ENCODE measurements around the gene EFNB2.

DNA sequence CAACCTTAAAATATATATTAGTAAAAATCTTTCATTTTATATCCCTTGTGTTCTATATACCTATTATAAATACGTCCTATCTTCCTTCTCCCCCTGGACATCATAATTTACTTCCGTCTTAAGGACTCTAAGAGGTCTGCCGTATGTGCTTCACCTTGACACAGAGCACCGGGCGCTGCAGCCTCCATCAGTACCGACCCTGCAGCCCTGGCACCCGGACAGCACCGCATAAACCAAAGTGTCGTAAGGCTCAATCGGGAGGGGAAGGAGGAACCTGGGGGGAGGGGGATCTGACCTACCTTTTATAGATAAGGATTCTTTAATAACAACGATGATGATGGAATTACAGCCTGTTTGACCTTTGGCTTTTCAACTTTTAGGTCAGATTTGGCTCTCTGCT lies 44.0 kb downstream of the EFNB2 start:
- TF ChIP-seq, protein P1, sequence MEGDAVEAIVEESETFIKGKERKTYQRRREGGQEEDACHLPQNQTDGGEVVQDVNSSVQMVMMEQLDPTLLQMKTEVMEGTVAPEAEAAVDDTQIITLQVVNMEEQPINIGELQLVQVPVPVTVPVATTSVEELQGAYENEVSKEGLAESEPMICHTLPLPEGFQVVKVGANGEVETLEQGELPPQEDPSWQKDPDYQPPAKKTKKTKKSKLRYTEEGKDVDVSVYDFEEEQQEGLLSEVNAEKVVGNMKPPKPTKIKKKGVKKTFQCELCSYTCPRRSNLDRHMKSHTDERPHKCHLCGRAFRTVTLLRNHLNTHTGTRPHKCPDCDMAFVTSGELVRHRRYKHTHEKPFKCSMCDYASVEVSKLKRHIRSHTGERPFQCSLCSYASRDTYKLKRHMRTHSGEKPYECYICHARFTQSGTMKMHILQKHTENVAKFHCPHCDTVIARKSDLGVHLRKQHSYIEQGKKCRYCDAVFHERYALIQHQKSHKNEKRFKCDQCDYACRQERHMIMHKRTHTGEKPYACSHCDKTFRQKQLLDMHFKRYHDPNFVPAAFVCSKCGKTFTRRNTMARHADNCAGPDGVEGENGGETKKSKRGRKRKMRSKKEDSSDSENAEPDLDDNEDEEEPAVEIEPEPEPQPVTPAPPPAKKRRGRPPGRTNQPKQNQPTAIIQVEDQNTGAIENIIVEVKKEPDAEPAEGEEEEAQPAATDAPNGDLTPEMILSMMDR (IDR thresholded peaks at IDR 0.05), result no peak
- TF ChIP-seq POLR2A (IDR thresholded peaks at IDR 0.05), result no peak

Data from ovary (tissue), 3 donors.